ENCODE results near the gene COA6.

DNA sequence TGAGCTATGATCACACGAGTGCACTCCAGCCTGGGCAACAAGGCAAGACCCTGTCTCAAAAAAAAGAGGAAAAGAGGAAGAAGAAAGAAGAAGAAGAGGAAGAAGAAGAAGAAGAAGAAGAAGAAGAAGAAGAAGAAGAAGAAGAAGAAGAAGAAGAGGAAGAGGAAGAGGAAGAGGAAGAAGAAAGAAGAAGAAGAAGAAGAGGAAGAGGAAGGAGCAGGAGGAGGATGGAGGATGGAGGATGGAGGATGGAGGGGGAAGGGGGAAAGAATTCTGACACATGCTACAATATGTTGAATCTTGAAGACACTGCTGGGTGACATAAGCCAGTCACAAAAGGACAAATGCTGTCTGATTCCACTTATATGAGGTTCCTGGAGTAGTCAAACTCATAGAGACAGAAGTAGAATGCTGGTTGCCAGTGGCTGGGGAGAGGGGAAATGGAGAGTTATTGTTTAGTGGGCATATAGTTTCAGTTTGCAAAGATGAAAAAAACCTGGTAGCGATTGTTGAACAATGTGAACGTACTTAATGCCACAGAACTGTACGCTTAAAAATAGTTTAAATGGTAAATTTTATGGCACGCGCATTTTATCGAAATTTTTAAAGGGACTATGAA is 47.3 kb upstream of the COA6 start:
- TF ChIP-seq, protein P1, sequence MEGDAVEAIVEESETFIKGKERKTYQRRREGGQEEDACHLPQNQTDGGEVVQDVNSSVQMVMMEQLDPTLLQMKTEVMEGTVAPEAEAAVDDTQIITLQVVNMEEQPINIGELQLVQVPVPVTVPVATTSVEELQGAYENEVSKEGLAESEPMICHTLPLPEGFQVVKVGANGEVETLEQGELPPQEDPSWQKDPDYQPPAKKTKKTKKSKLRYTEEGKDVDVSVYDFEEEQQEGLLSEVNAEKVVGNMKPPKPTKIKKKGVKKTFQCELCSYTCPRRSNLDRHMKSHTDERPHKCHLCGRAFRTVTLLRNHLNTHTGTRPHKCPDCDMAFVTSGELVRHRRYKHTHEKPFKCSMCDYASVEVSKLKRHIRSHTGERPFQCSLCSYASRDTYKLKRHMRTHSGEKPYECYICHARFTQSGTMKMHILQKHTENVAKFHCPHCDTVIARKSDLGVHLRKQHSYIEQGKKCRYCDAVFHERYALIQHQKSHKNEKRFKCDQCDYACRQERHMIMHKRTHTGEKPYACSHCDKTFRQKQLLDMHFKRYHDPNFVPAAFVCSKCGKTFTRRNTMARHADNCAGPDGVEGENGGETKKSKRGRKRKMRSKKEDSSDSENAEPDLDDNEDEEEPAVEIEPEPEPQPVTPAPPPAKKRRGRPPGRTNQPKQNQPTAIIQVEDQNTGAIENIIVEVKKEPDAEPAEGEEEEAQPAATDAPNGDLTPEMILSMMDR (IDR thresholded peaks at IDR 0.05; ENCODE audit: insufficient read depth, low read length), result no peak
- no peak for TF ChIP-seq POLR2AphosphoS5 (IDR thresholded peaks at IDR 0.05; ENCODE audit: low read depth)
- no peak for TF ChIP-seq REST (IDR thresholded peaks at IDR 0.05; ENCODE audit: insufficient replicate concordance, low read depth)
- no peak; the same call in 1 of the 2 replicates for TF ChIP-seq SPI1 (IDR thresholded peaks at IDR 0.05; ENCODE audit: borderline replicate concordance, low read depth)

Measured in HL-60 (cell line).